SK-N-SH (cell line): ENCODE data around the gene CNTNAP5. TPM values are rescaled to one million over a fixed set of nuclear protein-coding genes. Genes with fewer than 3 reads are reported as not detected.

Source experiments
- CTCF ChIA-PET: fragments of 300-600, 350-600 bp; formaldehyde crosslinking; extraction: SDS; loops from one replicate; lab custom pipeline; 2021; lab: Yijun Ruan, JAX
- POLR2A ChIA-PET: fragments of 350-600 bp; sonication (Branson Sonifier 250); formaldehyde crosslinking; extraction: SDS; loops from one replicate; lab custom pipeline; 2020; ENCODE audit warnings: antibody characterized with exemption, inconsistent platforms; lab: Yijun Ruan, JAX
- DNase-seq: peaks from one replicate; pipeline ENCODE4 v3.0.0; 2012
- H2AFZ ChIP-seq: fragments of 200-600 bp; sonication (generic); 2 replicates; pipeline ENCODE4 v1.8.1; 2016; ENCODE audit warnings: antibody characterized with exemption, mild to moderate bottlenecking, low read depth
- H3F3A ChIP-seq: fragments of 200-600 bp; sonication (generic); replicated peaks from 2 replicates; pipeline ENCODE3; 2016; ENCODE audit warnings: antibody characterized with exemption, mild to moderate bottlenecking; ENCODE audit not compliant: insufficient read depth
- H3K27ac ChIP-seq, 2 experiments: fragments of 200-500 bp in 1 of 2; fragments of 200-600 bp in 1 of 2; sonication (Bioruptor generic) in 1 of 2; sonication (generic), shearing (Covaris generic) in 1 of 2; 2 replicates each; pipeline versions ENCODE4 v1.5.1 to v1.6.1; 2014 to 2016; ENCODE audit warnings: low read depth in 2 of 2, inconsistent platforms in 1 of 2, low read length in 1 of 2, mild to moderate bottlenecking in 1 of 2, mixed read lengths in 1 of 2
- H3K27me3 ChIP-seq: fragments of 200-600 bp; sonication (generic), shearing (Covaris generic); 2 replicates; pipeline ENCODE4 v1.6.1; 2016; ENCODE audit warnings: mixed run types; ENCODE audit not compliant: insufficient read depth
- H3K36me3 ChIP-seq, 2 experiments: fragments of 200-500 bp in 1 of 2; fragments of 200-600 bp in 1 of 2; sonication (Bioruptor generic) in 1 of 2; sonication (generic) in 1 of 2; replicated peaks in 1 of 2; 2 replicates each; pipeline versions ENCODE3 to v1.5.1; 2014 to 2016; ENCODE audit warnings: low read length in 1 of 2, mild to moderate bottlenecking in 1 of 2; ENCODE audit not compliant: insufficient read depth in 2 of 2, control insufficient read depth in 1 of 2
- H3K4me1 ChIP-seq, 2 experiments: fragments of 200-500 bp in 1 of 2; fragments of 200-600 bp in 1 of 2; sonication (Bioruptor generic) in 1 of 2; sonication (generic), shearing (Covaris generic) in 1 of 2; 2 replicates each; pipeline versions ENCODE4 v1.5.1 to v1.6.1; 2014 to 2016; ENCODE audit warnings: low read depth in 1 of 2, low read length in 1 of 2, mixed run types in 1 of 2; ENCODE audit not compliant: insufficient read depth in 2 of 2, control insufficient read depth in 1 of 2
- H3K4me2 ChIP-seq: fragments of 200-600 bp; sonication (generic), shearing (Covaris generic); 2 replicates; pipeline ENCODE4 v1.6.1; 2017; ENCODE audit warnings: mixed run types
- H3K4me3 ChIP-seq, 2 experiments: fragments of 200-500 bp in 1 of 2; fragments of 200-600 bp in 1 of 2; sonication (Bioruptor generic) in 1 of 2; sonication (generic), shearing (Covaris generic) in 1 of 2; 2 replicates each; pipeline versions ENCODE4 v1.5.1 to v1.8.1; 2014 to 2016; ENCODE audit warnings: low read depth in 2 of 2, inconsistent platforms in 1 of 2, low read length in 1 of 2, mild to moderate bottlenecking in 1 of 2, mixed read lengths in 1 of 2, moderate library complexity in 1 of 2
- H3K79me2 ChIP-seq: fragments of 200-600 bp; sonication (generic); 2 replicates; pipeline ENCODE4 v1.8.1; 2017; ENCODE audit warnings: mild to moderate bottlenecking; ENCODE audit not compliant: insufficient read depth
- H3K9ac ChIP-seq: fragments of 200-600 bp; sonication (generic); 2 replicates; pipeline ENCODE4 v1.6.1; 2017; ENCODE audit warnings: mixed run types
- H3K9me2 ChIP-seq: fragments of 200-600 bp; sonication (generic); 2 replicates; pipeline ENCODE4 v1.6.1; 2017; ENCODE audit warnings: mixed run types
- H3K9me3 ChIP-seq: fragments of 200-600 bp; sonication (generic); 2 replicates; pipeline ENCODE4 v1.6.1; 2017; ENCODE audit warnings: mixed run types, mild to moderate bottlenecking, moderate library complexity
- H4K20me1 ChIP-seq: fragments of 200-600 bp; sonication (generic); 2 replicates; pipeline ENCODE4 v1.6.1; 2017; ENCODE audit warnings: mild to moderate bottlenecking, mixed run types; ENCODE audit not compliant: insufficient read depth
- ELF1 ChIP-seq: IDR thresholded peaks from 2 replicates; pipeline ENCODE4 v1.4.0; 2012
- EP300 ChIP-seq, 2 experiments: IDR thresholded peaks; 2 replicates each; pipeline versions ENCODE4 v1.4.0 to v1.6.1; 2012; ENCODE audit warnings: borderline replicate concordance in 1 of 2, low read depth in 1 of 2, low read length in 1 of 2
- GATA2 ChIP-seq: sonication (generic); formaldehyde crosslinking; IDR thresholded peaks from 2 replicates; pipeline ENCODE4 v1.5.0; 2020; ENCODE audit warnings: mild to moderate bottlenecking, missing genetic modification reagents
- MEF2A ChIP-seq: IDR thresholded peaks from 2 replicates; pipeline ENCODE4 v1.4.0; 2012; ENCODE audit warnings: low read depth, borderline replicate concordance
- MXI1 ChIP-seq: IDR thresholded peaks from 2 replicates; pipeline ENCODE4 v1.6.1; 2012; ENCODE audit warnings: mild to moderate bottlenecking, low read depth, low read length, improper control_type of control experiment
- NFIC ChIP-seq: IDR thresholded peaks from 2 replicates; pipeline ENCODE4 v1.4.0; 2012; ENCODE audit warnings: borderline replicate concordance
- RXRA ChIP-seq: IDR thresholded peaks from 2 replicates; pipeline ENCODE4 v1.4.0; 2012; ENCODE audit warnings: low read depth, mild to moderate bottlenecking, borderline replicate concordance
- TAF1 ChIP-seq: IDR thresholded peaks from 2 replicates; pipeline ENCODE4 v1.6.1; 2012; ENCODE audit warnings: low read depth, mild to moderate bottlenecking, low read length, moderate library complexity, borderline replicate concordance
- USF2 ChIP-seq: fragments of 150-350 bp; IDR thresholded peaks from 2 replicates; pipeline ENCODE4 v1.6.1; 2017; ENCODE audit warnings: antibody characterized with exemption, low read length, low read depth, borderline replicate concordance
- WGBS: methylation state at CpG from one replicate; pipeline ENCODE4 v1.1.6; 2017; ENCODE audit warnings: low lambda C conversion rate; 5-methylcytosine and 5-hydroxymethylcytosine counted together
- polyA plus RNA-seq, 3 experiments: library from polyadenylated mRNA; depleted of rRNA; stranded (reverse); fragments of >200 nt; gene quantifications; 2 replicates each; pipeline ENCODE4 v1.2.3, GENCODE V29; 2012
- TF ChIP-seq, protein P1 (sequence below): IDR thresholded peaks from 2 replicates; pipeline ENCODE4 v1.4.0; 2012; ENCODE audit warnings: low read depth
- TF ChIP-seq, protein P2 (sequence below): IDR thresholded peaks from 2 replicates; pipeline ENCODE4 v1.4.0; 2012; ENCODE audit warnings: low read depth, borderline replicate concordance

CNTNAP5 gene
- polyA plus RNA-seq, 1 of the 3 experiments (the other 2 are of a cell fraction): 0.08 TPM

- Histone ChIP-seq H4K20me1 (no peaks in the 10 kb centered on the region), H3K9me3 (no peaks in the 10 kb centered on the region), H3K4me1 (no peaks in the 10 kb centered on the region), H2AFZ (no peak overlapping the region), H3K9me2 (no peaks in the 10 kb centered on the region), H3F3A (no peaks in the 10 kb centered on the region), H3K9ac (no peak overlapping the region), H3K4me3 (no peak overlapping the region), H3K4me2 (no peak overlapping the region), H3K27ac (no peak overlapping the region), H3K27me3 (no peaks in the 10 kb centered on the region), H3K79me2 (no peaks in the 10 kb centered on the region), H3K36me3 (no peaks in the 10 kb centered on the region)
- POLR2A ChIA-PET: no interaction called here
- WGBS: 19% methylated on average over 4 of the region's 4 CpGs
- CTCF ChIA-PET: interaction anchor here (0.7 kb wide), 1 partner anchor 189 kb away, joined by 3 read pairs; no protein-coding TSS in a partner anchor
- DNase-seq: no peak
- TF ChIP-seq MXI1: no peak
- no peak for TF ChIP-seq ELF1
- TF ChIP-seq, protein P1, sequence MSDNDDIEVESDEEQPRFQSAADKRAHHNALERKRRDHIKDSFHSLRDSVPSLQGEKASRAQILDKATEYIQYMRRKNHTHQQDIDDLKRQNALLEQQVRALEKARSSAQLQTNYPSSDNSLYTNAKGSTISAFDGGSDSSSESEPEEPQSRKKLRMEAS: no peak
- TF ChIP-seq EP300 (IDR thresholded peaks at IDR 0.05; ENCODE audit: borderline replicate concordance in 1 of 2, low read depth in 1 of 2, low read length in 1 of 2): no peak
- TF ChIP-seq MEF2A: no peak
- no peak for TF ChIP-seq RXRA
- TF ChIP-seq TAF1: no peak
- no peak for TF ChIP-seq GATA2 (CRISPR knock-in tag)
- no peak for TF ChIP-seq USF2
These were observed 455.9 kb downstream of the CNTNAP5 start for GRCh38 chr2:124480958-124481357.

DNA sequence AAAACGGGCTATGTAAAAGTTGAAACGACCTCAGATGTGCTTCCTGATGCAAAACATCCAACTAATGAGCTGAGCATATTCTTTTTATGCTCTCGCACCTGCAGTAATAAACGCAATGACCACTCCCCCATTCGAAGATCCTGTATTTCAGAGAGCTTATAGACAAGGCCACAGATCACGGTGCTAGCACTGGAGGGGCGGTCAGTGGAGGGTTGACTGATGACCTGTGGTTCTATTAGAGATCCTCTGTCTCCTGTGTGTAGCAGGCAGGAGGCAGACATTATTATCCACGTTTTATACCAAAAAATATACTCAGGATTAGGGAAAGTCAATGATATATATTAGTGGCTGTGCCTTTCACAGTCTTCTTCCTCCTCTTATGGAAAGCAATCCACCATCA is 457.0 kb downstream of the CNTNAP5 start:
- Histone ChIP-seq H3F3A (no peaks in the 10 kb centered on the region), H3K36me3 (no peaks in the 10 kb centered on the region), H4K20me1 (no peaks in the 10 kb centered on the region), H3K4me3 (no peak overlapping the region), H3K4me2 (no peak overlapping the region), H3K79me2 (no peaks in the 10 kb centered on the region), H3K27ac (no peak overlapping the region), H3K9me3 (no peaks in the 10 kb centered on the region), H3K9ac (no peak overlapping the region), H3K9me2 (no peaks in the 10 kb centered on the region), H2AFZ (no peak overlapping the region), H3K4me1 (no peaks in the 10 kb centered on the region), H3K27me3 (no peaks in the 10 kb centered on the region)
- DNase-seq: no peak
- CTCF ChIA-PET: no interaction called here
- WGBS: 28% methylated on average over 8 of the region's 8 CpGs
- POLR2A ChIA-PET: no interaction called here
- TF ChIP-seq NFIC (no peak), RXRA (no peak)
- TF ChIP-seq, protein P1: no peak
- TF ChIP-seq, protein P2, sequence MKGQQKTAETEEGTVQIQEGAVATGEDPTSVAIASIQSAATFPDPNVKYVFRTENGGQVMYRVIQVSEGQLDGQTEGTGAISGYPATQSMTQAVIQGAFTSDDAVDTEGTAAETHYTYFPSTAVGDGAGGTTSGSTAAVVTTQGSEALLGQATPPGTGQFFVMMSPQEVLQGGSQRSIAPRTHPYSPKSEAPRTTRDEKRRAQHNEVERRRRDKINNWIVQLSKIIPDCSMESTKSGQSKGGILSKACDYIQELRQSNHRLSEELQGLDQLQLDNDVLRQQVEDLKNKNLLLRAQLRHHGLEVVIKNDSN: no peak
- TF ChIP-seq, all 33 proteins: peak for 0
